Fibroblast of pulmonary artery (primary cell): Measurements from ENCODE around the gene GID8.

ENCODE experiments used
- DNase-seq: peaks from one replicate; pipeline ENCODE4 v3.0.0-alpha.2; 2010; ENCODE audit warnings: low read depth
- H3K4me3 ChIP-seq: replicated peaks from 2 replicates; pipeline ENCODE4 v1.5.1; 2011; ENCODE audit warnings: low read depth, mild to moderate bottlenecking, control low read depth, low read length, moderate library complexity
- TF ChIP-seq, protein P1 (sequence below): IDR thresholded peaks from 2 replicates; pipeline ENCODE4 v1.5.1; 2011; ENCODE audit warnings: mild to moderate bottlenecking, control low read depth, low read length, inconsistent platforms; ENCODE audit errors: missing control alignments

GID8 gene

GRCh38 chr20:62982124-62983075 lies 44.5 kb downstream of the GID8 start:
- no peak overlapping the region for H3K4me3 ChIP-seq
- DNase-seq, result no peak
- TF ChIP-seq, protein P1, sequence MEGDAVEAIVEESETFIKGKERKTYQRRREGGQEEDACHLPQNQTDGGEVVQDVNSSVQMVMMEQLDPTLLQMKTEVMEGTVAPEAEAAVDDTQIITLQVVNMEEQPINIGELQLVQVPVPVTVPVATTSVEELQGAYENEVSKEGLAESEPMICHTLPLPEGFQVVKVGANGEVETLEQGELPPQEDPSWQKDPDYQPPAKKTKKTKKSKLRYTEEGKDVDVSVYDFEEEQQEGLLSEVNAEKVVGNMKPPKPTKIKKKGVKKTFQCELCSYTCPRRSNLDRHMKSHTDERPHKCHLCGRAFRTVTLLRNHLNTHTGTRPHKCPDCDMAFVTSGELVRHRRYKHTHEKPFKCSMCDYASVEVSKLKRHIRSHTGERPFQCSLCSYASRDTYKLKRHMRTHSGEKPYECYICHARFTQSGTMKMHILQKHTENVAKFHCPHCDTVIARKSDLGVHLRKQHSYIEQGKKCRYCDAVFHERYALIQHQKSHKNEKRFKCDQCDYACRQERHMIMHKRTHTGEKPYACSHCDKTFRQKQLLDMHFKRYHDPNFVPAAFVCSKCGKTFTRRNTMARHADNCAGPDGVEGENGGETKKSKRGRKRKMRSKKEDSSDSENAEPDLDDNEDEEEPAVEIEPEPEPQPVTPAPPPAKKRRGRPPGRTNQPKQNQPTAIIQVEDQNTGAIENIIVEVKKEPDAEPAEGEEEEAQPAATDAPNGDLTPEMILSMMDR, result no peak

DNA sequence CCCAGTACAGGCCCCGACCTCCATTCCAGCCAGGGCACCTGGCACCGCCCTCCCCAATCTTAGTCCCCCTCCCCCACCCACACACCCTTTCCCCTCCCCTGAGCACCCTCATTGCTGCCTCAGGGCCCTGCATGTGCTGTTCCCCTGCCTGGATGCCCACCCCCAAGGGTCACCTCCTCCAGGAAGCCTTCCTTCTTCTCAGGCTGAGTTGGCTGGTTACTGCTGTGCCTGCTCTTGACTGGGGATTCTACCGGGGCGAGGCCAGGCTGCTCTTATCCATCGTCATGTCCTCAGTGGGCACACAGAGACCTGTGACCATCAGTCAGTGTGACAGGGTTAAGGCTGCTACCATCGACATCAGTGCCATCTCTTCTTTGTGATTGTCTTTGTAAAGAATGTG lies 45.3 kb downstream of the GID8 start:
- TF ChIP-seq, protein P1, result no peak
- DNase-seq, result no peak
- no peak overlapping the region for H3K4me3 ChIP-seq

- H3K4me3 ChIP-seq, result no peak overlapping the region
- no peak for DNase-seq
- TF ChIP-seq, protein P1, result no peak
Measured at GRCh38 chr20:62984666-62985443, 46.9 kb downstream of the GID8 start.

- DNase-seq, result no peak
- H3K4me3 ChIP-seq, result no peak overlapping the region
- TF ChIP-seq, protein P1, result no peak
Measured at GRCh38 chr20:62985444-62985778, 47.5 kb downstream of the GID8 start.

GRCh38 chr20:62986257-62986800 lies 48.4 kb downstream of the GID8 start:
- H3K4me3 ChIP-seq, result no peak overlapping the region
- TF ChIP-seq, protein P1, result no peak
- no peak for DNase-seq

DNA sequence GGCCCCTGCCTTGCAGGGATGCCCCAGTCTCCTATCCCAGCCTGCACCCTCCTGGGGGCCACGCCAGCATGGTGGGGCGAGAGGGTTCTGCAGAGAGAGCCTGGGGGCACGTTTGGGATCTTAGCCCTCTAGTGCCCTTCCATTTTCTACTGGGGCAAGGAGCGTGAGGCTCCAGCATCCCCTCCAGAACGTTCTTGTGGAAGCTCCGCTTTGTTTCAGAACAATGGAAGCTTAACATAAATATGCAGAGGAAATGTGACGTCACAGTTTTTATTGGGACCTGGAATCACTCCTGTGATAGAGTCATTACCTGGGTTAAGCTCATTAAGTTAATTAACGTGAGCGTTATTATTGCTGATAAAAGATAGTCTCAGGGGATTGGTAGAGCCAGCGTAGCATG lies 49.2 kb downstream of the GID8 start:
- no peak overlapping the region for H3K4me3 ChIP-seq
- no peak for DNase-seq
- TF ChIP-seq, protein P1, result no peak
